SK-N-SH treated with all-trans-retinoic acid at 6 μM for 48 hours (cell line): ENCODE measurements around the gene CTBP1.

Experiments used
- ATAC-seq: fragments of 200-7000 bp; cut with Tn5 transposase; 3 replicates; pipeline ENCODE4 v1.9.1; 2020; ENCODE audit warnings: mild to moderate bottlenecking, moderate library complexity
- ARNTL ChIP-seq: fragments of 450-650 bp; formaldehyde crosslinking; IDR thresholded peaks from 2 replicates; pipeline ENCODE4 v1.5.0; 2020; ENCODE audit warnings: low read depth, mild to moderate bottlenecking, moderate library complexity, borderline replicate concordance
- BACH2 ChIP-seq: fragments of 250-450 bp; sonication (Bioruptor Pico); IDR thresholded peaks from 2 replicates; pipeline ENCODE4 v1.9.0; 2021; ENCODE audit warnings: mild to moderate bottlenecking, borderline replicate concordance
- CSDC2 ChIP-seq: fragments of 250-450 bp; sonication (Bioruptor Pico); IDR thresholded peaks from 2 replicates; pipeline ENCODE4 v1.5.0; 2020; ENCODE audit warnings: mild to moderate bottlenecking, moderate library complexity
- ESRRG ChIP-seq: fragments of 250-450 bp; sonication (Bioruptor Pico); IDR thresholded peaks from 2 replicates; pipeline ENCODE4 v1.6.1; 2021; ENCODE audit warnings: mild to moderate bottlenecking
- GLIS3 ChIP-seq: fragments of 250-450 bp; sonication (Bioruptor Pico); IDR thresholded peaks from 2 replicates; pipeline ENCODE4 v1.5.0; 2020; ENCODE audit warnings: mild to moderate bottlenecking, moderate library complexity
- ISL1 ChIP-seq: fragments of 250-450 bp; sonication (Bioruptor Pico); IDR thresholded peaks from 2 replicates; pipeline ENCODE4 v2.1.2; 2022; ENCODE audit warnings: mild to moderate bottlenecking, moderate library complexity
- OSR1 ChIP-seq: fragments of 250-450 bp; sonication (Bioruptor Pico); IDR thresholded peaks from 2 replicates; pipeline ENCODE4 v1.8.0; 2022; ENCODE audit warnings: moderate library complexity, mild to moderate bottlenecking, inconsistent platforms
- PPARA ChIP-seq: fragments of 250-450 bp; sonication (Bioruptor Pico); IDR thresholded peaks from 2 replicates; pipeline ENCODE4 v1.5.0; 2020; ENCODE audit warnings: mild to moderate bottlenecking, borderline replicate concordance
- RARB ChIP-seq: fragments of 250-450 bp; sonication (Bioruptor Pico); IDR thresholded peaks from 2 replicates; pipeline ENCODE4 v1.8.0; 2021; ENCODE audit warnings: mild to moderate bottlenecking, moderate library complexity
- TCF4 ChIP-seq: fragments of 250-450 bp; sonication (Bioruptor Pico); IDR thresholded peaks from 2 replicates; pipeline ENCODE4 v1.8.0; 2021; ENCODE audit warnings: mild to moderate bottlenecking, moderate library complexity, borderline replicate concordance
- TOX ChIP-seq: fragments of 250-450 bp; sonication (Bioruptor Pico); IDR thresholded peaks from 2 replicates; pipeline ENCODE4 v1.8.0; 2021; ENCODE audit warnings: mild to moderate bottlenecking, moderate library complexity, borderline replicate concordance
- TSHZ2 ChIP-seq: fragments of 250-450 bp; sonication (Bioruptor Pico); IDR thresholded peaks from 2 replicates; pipeline ENCODE4 v1.5.0; 2020; ENCODE audit warnings: mild to moderate bottlenecking, moderate library complexity
- ZC3H10 ChIP-seq: fragments of 250-450 bp; sonication (Bioruptor Pico); IDR thresholded peaks from 2 replicates; pipeline ENCODE4 v1.5.1; 2021; ENCODE audit warnings: mild to moderate bottlenecking, moderate library complexity
- ZFP3 ChIP-seq: fragments of 250-450 bp; sonication (Bioruptor Pico); IDR thresholded peaks from 2 replicates; pipeline ENCODE4 v1.5.0; 2020; ENCODE audit warnings: mild to moderate bottlenecking, moderate library complexity
- ZFP30 ChIP-seq: fragments of 450-650 bp; formaldehyde crosslinking; IDR thresholded peaks from 2 replicates; pipeline ENCODE4 v1.5.0; 2022; ENCODE audit warnings: mild to moderate bottlenecking, moderate library complexity
- ZNF565 ChIP-seq: fragments of 450-650 bp; formaldehyde crosslinking; conservative IDR thresholded peaks from 2 replicates; pipeline ENCODE4 v1.5.0; 2020; ENCODE audit warnings: low read depth, mild to moderate bottlenecking, moderate library complexity
- ZNF70 ChIP-seq: fragments of 450-650 bp; formaldehyde crosslinking; IDR thresholded peaks from 2 replicates; pipeline ENCODE4 v1.5.0; 2020; ENCODE audit warnings: mild to moderate bottlenecking, moderate library complexity
- ZNF8 ChIP-seq: fragments of 450-650 bp; formaldehyde crosslinking; IDR thresholded peaks from 2 replicates; pipeline ENCODE4 v1.5.0; 2020; ENCODE audit warnings: mild to moderate bottlenecking, moderate library complexity
- TF ChIP-seq, protein P1 (sequence below): fragments of 250-450 bp; sonication (Bioruptor Pico); IDR thresholded peaks from 2 replicates; pipeline ENCODE4 v1.8.0; 2020; ENCODE audit warnings: mild to moderate bottlenecking, moderate library complexity, borderline replicate concordance
- TF ChIP-seq, protein P2 (sequence below): fragments of 250-450 bp; sonication (Bioruptor Pico); IDR thresholded peaks from 2 replicates; pipeline ENCODE4 v1.5.1; 2020; ENCODE audit warnings: low read depth, mild to moderate bottlenecking, moderate library complexity
- TF ChIP-seq, protein P3 (sequence below): fragments of 250-450 bp; sonication (Bioruptor Pico); IDR thresholded peaks from 2 replicates; pipeline ENCODE4 v1.5.1; 2021; ENCODE audit warnings: mild to moderate bottlenecking, moderate library complexity

CTBP1 gene

DNA sequence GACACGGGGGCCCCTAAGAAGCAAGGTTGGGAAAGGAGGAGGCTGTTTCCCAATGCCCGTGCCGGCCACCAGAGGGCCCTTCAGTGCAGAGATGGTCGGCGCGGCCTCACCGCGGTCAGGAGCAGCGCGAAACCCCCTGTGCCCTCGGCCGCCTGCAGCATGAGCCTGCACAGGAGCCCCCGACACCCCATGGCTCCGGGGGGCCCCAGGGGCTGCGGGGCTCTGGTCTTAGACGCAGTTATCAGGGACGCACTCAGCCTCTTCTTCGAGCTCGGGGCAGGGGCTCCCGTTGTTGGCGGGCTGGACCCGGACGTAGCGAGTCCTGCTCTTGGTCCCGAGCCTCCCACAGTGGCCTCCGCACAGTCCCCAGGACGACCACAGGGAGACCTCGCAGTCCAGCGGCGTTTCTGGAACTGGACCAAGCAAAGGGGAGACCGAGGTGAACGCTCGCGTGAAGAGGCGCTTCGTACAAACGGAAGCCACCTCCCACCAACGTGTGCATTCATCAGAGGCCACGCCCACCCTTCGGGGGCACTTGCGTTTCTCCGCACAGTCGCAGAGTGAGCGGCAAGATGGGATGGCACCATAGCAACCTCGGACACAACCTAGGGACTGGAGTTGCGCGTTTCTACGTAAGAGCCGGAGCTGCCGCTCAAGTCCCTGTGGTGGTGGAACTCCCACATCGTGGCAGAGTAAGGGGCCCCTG lies 81.5 kb downstream of the CTBP1 start:
- peak; percentile 86 for ATAC-seq
- TF ChIP-seq OSR1 (CRISPR knock-in tag) (no peak), ZNF8 (no peak), GLIS3 (CRISPR knock-in tag) (no peak), ESRRG (no peak), RARB (no peak), ARNTL (no peak)

GRCh38 chr4:1166509-1167243 lies 82.3 kb downstream of the CTBP1 start:
- peak; percentile 8 for ATAC-seq

DNA sequence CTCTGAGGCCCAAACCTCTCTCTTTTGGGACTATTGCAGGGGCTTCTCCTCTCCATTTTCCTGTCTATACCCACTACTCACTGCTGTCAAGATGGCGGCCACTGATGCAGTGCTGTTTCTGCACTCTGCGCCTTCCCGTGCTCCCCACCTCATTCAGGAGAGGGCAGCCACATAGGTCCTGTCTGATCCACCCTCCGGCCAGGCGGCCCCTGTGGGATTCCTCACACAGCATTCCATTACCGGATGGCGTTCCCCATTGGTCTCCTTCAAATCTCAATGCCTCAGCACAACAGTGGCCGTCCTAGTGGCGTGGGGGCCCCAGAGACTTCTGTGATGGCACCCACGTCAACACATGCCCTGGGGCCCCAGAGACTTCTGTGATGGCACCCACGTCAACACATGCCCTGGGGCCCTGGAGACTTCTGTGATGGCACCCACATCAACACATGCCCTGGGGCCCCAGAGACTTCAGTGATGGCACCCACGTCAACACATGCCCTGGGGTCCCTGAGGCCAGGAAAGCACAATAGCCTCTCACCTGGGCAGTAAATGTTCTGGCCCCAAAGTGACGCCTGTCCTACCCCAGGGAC lies 83.9 kb downstream of the CTBP1 start:
- no peak for ATAC-seq
- TF ChIP-seq OSR1 (CRISPR knock-in tag) (no peak), GLIS3 (CRISPR knock-in tag) (no peak)
- TF ChIP-seq, protein P1, sequence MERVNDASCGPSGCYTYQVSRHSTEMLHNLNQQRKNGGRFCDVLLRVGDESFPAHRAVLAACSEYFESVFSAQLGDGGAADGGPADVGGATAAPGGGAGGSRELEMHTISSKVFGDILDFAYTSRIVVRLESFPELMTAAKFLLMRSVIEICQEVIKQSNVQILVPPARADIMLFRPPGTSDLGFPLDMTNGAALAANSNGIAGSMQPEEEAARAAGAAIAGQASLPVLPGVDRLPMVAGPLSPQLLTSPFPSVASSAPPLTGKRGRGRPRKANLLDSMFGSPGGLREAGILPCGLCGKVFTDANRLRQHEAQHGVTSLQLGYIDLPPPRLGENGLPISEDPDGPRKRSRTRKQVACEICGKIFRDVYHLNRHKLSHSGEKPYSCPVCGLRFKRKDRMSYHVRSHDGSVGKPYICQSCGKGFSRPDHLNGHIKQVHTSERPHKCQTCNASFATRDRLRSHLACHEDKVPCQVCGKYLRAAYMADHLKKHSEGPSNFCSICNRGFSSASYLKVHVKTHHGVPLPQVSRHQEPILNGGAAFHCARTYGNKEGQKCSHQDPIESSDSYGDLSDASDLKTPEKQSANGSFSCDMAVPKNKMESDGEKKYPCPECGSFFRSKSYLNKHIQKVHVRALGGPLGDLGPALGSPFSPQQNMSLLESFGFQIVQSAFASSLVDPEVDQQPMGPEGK (CRISPR knock-in tag): no peak
- TF ChIP-seq, all 23 proteins: peak for 0

More at GRCh38 chr4:1166509-1167243, 82.3 kb downstream of the CTBP1 start:
- TF ChIP-seq PPARA (CRISPR knock-in tag) (no peak), ZNF565 (CRISPR knock-in tag) (no peak), ISL1 (CRISPR knock-in tag) (no peak), TOX (CRISPR knock-in tag) (no peak), ESRRG (no peak), RARB (no peak)
- TF ChIP-seq, all 23 proteins: peak for 0

DNA sequence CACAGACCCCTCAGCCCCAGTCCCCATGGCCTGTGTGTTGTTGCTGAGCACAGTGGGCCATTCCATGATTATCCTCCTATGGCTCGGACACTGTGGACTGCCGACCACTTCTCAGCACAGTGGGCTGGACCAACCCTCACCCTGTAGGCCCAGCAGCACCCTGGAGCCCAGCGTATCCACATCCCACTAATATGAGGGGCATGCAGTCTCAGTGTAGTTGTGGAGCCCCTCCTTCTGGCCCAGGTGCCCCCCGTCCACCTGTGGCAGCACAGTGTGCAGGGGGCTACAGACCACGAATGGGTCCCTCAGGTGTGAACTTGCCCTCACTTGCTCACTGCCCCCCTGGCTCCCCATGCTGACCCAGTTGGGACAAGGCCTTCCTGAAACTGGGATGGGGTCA lies 84.5 kb downstream of the CTBP1 start:
- TF ChIP-seq OSR1 (CRISPR knock-in tag): no peak
- TF ChIP-seq ARNTL: no peak
- TF ChIP-seq GLIS3 (CRISPR knock-in tag): no peak
- TF ChIP-seq ESRRG: no peak
- TF ChIP-seq ZFP30 (CRISPR knock-in tag): no peak
- no peak for TF ChIP-seq ZNF565 (CRISPR knock-in tag)
- TF ChIP-seq TSHZ2 (CRISPR knock-in tag): no peak
- no peak for TF ChIP-seq ZNF70 (CRISPR knock-in tag)
- TF ChIP-seq ZC3H10 (CRISPR knock-in tag): no peak
- ATAC-seq: no peak

DNA sequence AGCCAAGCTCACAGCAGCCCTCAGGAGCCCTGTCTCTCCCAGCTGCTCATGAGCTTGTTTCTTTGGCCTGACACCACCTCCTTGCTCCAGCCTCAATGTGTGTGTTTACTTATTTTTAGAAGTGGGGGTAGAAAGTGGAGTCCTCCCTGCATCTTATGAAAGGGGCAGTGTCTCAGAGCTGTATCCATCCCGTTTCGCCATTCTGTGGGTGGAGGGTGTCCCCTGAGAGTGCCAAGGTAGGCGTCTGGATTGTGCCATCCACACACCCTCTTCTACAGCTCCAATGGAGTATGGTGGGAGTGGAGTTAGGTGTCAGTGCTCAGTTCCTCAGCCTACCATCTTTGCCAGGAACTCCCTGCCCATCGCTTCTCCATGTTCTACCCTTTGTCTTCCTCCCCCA lies 84.9 kb downstream of the CTBP1 start:
- no peak for TF ChIP-seq TCF4 (CRISPR knock-in tag)
- no peak for TF ChIP-seq PPARA (CRISPR knock-in tag)
- TF ChIP-seq ZFP3 (CRISPR knock-in tag): no peak
- no peak for TF ChIP-seq BACH2 (CRISPR knock-in tag)
- no peak for TF ChIP-seq CSDC2 (CRISPR knock-in tag)
- TF ChIP-seq, protein P2, sequence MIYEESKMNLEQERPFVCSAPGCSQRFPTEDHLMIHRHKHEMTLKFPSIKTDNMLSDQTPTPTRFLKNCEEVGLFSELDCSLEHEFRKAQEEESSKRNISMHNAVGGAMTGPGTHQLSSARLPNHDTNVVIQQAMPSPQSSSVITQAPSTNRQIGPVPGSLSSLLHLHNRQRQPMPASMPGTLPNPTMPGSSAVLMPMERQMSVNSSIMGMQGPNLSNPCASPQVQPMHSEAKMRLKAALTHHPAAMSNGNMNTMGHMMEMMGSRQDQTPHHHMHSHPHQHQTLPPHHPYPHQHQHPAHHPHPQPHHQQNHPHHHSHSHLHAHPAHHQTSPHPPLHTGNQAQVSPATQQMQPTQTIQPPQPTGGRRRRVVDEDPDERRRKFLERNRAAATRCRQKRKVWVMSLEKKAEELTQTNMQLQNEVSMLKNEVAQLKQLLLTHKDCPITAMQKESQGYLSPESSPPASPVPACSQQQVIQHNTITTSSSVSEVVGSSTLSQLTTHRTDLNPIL (CRISPR knock-in tag): no peak
- TF ChIP-seq ESRRG: no peak
- TF ChIP-seq, protein P3, sequence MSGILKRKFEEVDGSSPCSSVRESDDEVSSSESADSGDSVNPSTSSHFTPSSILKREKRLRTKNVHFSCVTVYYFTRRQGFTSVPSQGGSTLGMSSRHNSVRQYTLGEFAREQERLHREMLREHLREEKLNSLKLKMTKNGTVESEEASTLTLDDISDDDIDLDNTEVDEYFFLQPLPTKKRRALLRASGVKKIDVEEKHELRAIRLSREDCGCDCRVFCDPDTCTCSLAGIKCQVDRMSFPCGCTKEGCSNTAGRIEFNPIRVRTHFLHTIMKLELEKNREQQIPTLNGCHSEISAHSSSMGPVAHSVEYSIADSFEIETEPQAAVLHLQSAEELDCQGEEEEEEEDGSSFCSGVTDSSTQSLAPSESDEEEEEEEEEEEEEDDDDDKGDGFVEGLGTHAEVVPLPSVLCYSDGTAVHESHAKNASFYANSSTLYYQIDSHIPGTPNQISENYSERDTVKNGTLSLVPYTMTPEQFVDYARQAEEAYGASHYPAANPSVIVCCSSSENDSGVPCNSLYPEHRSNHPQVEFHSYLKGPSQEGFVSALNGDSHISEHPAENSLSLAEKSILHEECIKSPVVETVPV (CRISPR knock-in tag): no peak
- TF ChIP-seq, protein P1 (CRISPR knock-in tag): no peak
- TF ChIP-seq ARNTL: no peak
- TF ChIP-seq OSR1 (CRISPR knock-in tag): no peak
- no peak for TF ChIP-seq GLIS3 (CRISPR knock-in tag)
- TF ChIP-seq ZNF8: no peak
- TF ChIP-seq ZNF565 (CRISPR knock-in tag): no peak
- ATAC-seq: no peak
